NCI-H2227 (cell line): ENCODE results near the gene OR4F15.
"Not testable (repeated sequence)": the region's sequence is repeated elsewhere in the genome, so short reads cannot be mapped to it uniquely, and the experiment has no call there.

Experiments used
- DNase-seq: peaks from one replicate; lab custom pipeline; 2025; ENCODE audit not compliant: unreplicated experiment; lab: John Stamatoyannopoulos, UW

The OR4F15 gene, protein sequence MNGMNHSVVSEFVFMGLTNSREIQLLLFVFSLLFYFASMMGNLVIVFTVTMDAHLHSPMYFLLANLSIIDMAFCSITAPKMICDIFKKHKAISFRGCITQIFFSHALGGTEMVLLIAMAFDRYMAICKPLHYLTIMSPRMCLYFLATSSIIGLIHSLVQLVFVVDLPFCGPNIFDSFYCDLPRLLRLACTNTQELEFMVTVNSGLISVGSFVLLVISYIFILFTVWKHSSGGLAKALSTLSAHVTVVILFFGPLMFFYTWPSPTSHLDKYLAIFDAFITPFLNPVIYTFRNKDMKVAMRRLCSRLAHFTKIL

DNA sequence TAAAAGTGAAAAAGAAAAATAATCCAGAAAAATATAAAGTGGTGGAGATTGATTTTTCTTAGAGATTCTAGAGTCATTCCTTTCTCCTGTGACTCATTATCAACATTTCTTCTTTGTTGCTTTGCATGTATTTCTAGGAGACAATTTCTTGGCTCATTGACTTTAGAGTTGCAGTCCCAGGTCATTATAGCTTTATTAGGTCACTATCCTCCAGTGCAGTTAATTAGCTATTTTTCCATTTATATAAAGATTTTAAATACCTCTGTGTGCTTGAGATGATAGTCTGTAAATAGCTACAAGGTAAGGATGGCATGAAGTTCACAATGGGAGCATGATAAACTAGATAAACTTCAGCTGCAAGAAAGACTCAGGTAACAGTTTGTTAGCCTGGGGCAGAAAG, at the start of gene OR4F15:
TSS of gene OR4F15 (plus strand) at position 301 of the 400 bp plus-strand sequence. CDS start 5,985 bp downstream, outside the sequence.
- no peak for DNase-seq

- DNase-seq: not testable (repeated sequence)
These were observed 47.2 kb upstream of the OR4F15 start for GRCh38 chr15:101764669-101765339.

DNA sequence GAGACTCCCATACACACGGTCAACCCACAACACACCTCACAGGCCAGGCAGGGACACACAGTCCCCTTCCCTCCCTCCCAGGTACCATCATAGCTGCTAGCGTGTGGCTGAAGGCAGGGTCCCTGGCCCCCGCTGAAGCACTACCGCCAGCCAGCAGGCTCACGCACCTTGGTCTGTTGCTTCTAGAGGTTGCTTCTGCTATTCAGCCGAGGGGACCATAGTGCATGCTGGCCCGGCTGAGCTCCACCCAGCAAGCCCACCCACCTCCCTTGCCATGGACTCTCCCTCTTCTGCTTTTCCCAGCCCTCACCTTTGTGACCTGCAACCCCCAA, 46.7 kb upstream of the OR4F15 start:
- DNase-seq: not testable (repeated sequence)

GRCh38 chr15:101765772-101766456, 46.1 kb upstream of the OR4F15 start:
- DNase-seq: no peak

DNA sequence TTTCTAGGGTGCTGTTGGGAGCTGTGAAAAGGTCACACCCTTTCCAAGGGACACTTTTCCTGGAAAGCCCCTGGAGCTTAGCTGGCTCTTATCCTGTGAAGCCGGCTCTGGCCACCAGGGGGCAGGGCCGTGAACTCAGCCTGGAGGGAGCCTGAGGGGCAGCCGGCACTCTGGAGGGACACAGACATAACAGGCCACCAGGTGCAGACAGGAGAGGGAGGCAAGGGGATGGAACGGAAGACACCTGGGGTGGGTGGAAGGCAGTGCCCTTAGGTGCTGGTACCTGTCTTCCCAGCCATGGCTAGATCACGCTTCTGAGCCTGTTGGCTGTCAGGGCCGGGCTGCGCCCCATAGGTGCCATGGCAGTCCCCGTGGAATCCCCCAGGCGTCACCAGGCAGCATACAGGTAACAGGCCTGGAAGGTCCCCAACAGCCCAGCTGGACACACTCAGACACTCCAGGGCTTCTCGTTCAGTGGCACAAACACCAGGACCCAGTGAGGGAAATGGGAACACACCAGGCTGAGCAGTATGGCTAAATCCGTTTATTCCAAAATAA, 44.8 kb upstream of the OR4F15 start:
- not testable (repeated sequence) for DNase-seq

- DNase-seq: no peak
These were observed 39.1 kb upstream of the OR4F15 start for GRCh38 chr15:101772921-101773320.

DNA sequence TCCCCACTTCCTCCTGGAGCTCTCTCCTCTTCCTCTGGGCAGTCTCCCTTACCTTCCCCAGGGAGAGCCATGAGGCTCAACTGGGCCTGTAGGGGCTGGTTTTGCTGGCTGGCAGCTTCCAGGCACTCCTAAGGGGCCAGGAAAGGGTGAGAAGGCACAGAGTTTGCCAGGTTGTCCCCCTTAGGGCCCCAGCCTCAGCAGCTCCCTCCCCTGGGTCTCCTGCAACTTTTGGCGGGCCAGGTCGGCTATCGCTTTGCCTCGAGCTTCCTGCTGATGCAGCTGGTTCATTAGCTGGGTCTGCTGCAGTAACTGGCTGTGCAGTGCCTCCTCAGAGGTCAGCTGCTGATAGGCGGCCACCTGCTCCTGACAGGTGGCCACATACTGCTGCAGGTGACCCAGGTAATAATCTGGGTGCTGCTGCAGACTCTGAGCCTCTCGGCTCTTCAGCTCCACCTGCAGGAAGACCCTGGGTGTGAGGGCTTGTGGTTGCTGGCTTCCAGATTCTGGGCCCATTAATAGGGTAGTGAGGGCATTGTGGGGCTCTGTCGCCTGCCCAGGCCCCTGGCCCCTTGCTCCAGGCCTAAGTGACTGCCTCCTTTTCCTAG, 38.4 kb upstream of the OR4F15 start:
- DNase-seq: no peak

DNA sequence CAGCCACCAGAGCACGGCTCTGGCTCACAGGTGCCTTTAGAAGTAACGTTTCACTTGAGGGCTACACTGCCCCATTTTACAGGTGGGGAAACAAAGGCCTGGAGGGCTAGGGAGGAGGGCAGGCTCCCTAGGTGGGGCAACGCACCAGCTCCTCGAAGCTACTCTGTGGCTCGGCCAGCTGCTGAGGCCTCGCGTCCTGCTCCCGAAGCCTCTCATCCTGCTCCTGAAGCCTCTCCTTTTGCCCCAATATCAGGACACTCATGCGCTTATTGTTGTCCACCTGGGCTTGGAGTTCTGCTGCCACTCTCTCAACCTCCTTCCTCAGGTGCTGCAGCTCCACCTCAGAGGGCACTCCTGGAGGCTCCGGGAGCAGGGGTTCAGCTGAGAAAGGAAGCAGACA, 36.9 kb upstream of the OR4F15 start:
- DNase-seq: no peak

DNA sequence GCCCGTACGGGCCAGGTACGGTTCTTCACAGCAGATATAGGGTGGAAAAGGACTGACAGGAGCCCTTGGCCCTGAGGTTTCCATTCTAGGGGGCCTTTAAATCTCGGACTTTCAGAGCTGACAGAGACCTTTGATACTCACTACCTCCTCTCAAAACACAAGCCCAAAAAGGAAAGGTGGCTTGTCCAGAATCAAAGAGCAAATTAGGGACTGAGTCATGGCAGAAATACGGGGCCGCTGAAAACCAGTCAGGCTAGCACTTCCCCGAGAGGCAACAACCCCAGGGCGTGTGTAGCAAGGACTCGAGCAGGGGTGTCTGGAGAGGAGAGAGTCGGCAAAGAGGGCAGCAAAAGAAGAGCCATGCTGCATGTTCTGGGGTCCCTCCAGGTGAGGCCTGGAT, 33.4 kb upstream of the OR4F15 start:
- DNase-seq: not testable (repeated sequence)

GRCh38 chr15:101780225-101780624, 31.8 kb upstream of the OR4F15 start:
- not testable (repeated sequence) for DNase-seq

- DNase-seq: no peak
These were observed 30.1 kb upstream of the OR4F15 start for GRCh38 chr15:101781928-101782327.

GRCh38 chr15:101784644-101785043, 27.4 kb upstream of the OR4F15 start:
- DNase-seq: no peak

DNA sequence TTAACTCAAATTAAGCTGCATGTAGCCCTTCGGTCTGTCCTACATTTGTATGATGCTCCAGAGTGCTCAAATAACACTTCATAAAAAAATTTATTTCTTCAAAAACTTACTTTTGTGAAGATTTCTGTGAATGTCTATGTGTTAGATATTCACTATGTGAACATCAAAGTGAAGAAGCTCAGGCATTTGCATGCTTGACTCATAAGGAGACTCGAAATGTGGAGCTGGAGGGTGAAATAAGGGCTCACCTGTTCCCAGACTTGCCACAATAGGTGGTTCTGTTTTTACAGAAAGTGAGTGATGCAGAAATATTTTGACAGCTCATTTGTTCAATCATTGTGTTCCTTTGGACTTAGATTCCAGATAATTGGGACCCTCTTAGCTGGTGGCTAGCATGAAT, 25.6 kb upstream of the OR4F15 start:
- not testable (repeated sequence) for DNase-seq

DNA sequence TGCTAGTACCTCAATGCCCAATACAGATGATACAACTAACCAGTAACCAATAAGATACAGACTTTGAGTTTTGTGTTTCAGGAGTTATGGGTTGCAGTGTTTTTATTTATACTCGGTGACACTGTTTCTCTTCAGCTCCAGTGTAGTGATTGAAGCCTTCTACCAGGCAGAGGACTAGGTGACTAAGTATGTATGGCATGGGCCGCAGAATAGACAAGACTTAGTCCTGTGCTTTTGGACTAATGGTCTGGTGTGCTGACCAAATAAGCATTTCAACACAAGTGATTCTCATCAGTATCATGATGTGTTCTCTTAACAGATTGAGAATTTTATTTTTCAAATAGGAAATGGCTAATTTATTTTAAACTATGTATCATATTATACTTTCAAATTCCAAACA, 24.0 kb upstream of the OR4F15 start:
- not testable (repeated sequence) for DNase-seq

GRCh38 chr15:101788503-101789269, 23.3 kb upstream of the OR4F15 start:
- not testable (repeated sequence) for DNase-seq

DNA sequence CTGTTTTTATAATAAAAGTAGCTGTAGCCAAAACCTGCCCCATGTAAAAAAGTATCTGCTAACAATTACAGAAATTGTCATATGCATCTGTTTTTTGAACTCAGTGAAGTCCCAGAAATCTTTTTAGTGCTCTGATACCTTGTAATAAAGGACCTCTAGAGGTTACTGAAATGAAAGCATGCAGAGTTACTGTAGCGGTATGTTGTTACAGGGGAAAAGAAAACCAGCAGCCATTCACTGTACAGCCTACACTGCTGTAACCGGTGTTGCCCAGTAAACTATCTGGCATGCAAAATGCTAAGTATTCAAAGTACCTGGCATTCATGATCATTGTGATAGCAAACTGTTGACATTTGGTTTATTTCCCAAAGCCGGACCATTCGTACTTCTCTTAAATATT, 21.3 kb upstream of the OR4F15 start:
- DNase-seq: not testable (repeated sequence)

GRCh38 chr15:101793981-101794380, 18.0 kb upstream of the OR4F15 start:
- DNase-seq: not testable (repeated sequence)

- no peak for DNase-seq
These were observed 16.5 kb upstream of the OR4F15 start for GRCh38 chr15:101795455-101795854.

- no peak for DNase-seq
These were observed 12.3 kb upstream of the OR4F15 start for GRCh38 chr15:101799665-101800064.

DNA sequence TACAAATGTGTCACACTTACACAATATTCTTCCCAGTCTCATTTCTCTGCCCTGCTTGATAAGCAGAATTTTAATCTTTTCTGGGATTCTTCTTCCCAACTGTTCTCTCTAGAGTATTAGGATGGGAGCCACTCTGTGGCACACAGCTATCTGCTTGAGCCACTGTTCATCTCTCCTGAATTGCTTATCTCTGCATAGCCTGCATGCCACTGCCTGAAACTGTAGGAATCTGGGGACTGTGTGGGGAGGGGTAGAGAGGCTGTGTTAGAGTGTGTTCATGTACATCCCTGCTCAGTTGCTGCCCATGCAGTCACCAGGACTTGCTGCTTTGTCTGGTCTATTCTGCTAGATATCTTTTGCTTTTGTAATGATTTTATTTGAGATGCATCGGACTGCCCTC, 11.0 kb upstream of the OR4F15 start:
- no peak for DNase-seq

DNA sequence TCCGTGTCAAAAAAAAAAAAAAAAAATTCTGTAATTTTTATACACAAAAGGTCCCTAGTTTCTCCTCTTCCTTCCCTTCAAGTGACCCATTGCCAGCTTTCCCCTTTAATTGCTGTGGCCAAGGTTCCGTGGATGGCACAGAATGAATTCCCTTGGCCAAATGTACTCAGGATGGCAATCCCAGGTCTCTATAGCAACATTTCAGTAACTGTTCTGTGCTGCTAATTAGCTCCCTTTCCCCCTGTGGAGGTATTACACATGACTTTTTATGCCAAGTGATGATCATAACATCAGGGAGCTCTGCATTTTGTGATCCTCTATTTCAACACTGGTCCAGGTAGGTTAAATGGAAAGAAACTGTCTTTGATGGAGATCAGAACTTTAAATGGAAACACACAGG, 8.8 kb upstream of the OR4F15 start, which contains the start of gene OR4F6:
TSS of gene OR4F6 (plus strand) at position 301 of the 400 bp plus-strand sequence. CDS start 2,211 bp downstream, outside the sequence.
- DNase-seq: no peak
